ENCODE data around the gene P2RY12. TPM values are rescaled to one million over a fixed set of nuclear protein-coding genes. Genes with fewer than 3 reads are reported as not detected.
"Not testable (repeated sequence)": the region's sequence is repeated elsewhere in the genome, so short reads cannot be mapped to it uniquely, and the experiment has no call there.

Gene P2RY12
- total and polyA plus RNA-seq, 12 donors, result 0.33 to 3.1 (median 0.76) TPM; not detected in 1

DNA sequence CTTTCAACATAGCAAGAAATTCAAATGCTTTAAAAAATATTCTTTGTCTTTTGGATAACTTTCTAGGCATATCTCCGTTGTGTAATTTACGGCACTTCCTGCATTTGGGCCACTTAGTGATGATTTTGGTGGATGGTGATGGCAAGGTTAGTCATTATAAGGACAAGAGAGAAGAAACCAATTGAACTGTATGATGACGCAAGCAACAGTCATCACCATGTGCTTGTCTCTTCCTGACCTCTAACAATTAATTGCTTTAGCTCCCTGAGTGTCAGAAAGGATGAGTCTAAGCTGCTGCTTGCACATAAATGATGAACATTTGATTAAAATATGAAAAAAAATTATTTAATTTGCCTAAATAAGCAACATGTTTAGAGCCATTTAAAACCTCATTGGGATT, 11.3 kb upstream of the P2RY12 start:
- Histone ChIP-seq H3K4me3 (no peak overlapping the region), H3K27me3 (no peaks in the 10 kb centered on the region), H3K4me1 (peaks cover 0 to 6% (median 0%) of the 10 kb centered on the region in 9 donors), H3K27ac (no peak overlapping the region), H3K9me3 (no peaks in the 10 kb centered on the region), H3K36me3 (no peaks in the 10 kb centered on the region)
- intact Hi-C loops (cut with DNase I), result no loop called here
- TF ChIP-seq, protein P1, sequence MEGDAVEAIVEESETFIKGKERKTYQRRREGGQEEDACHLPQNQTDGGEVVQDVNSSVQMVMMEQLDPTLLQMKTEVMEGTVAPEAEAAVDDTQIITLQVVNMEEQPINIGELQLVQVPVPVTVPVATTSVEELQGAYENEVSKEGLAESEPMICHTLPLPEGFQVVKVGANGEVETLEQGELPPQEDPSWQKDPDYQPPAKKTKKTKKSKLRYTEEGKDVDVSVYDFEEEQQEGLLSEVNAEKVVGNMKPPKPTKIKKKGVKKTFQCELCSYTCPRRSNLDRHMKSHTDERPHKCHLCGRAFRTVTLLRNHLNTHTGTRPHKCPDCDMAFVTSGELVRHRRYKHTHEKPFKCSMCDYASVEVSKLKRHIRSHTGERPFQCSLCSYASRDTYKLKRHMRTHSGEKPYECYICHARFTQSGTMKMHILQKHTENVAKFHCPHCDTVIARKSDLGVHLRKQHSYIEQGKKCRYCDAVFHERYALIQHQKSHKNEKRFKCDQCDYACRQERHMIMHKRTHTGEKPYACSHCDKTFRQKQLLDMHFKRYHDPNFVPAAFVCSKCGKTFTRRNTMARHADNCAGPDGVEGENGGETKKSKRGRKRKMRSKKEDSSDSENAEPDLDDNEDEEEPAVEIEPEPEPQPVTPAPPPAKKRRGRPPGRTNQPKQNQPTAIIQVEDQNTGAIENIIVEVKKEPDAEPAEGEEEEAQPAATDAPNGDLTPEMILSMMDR (IDR thresholded peaks at IDR 0.05), result no peak
- DNase-seq (no peak), ATAC-seq (no peak)
- WGBS, 2 donors, result 93 to 97% methylated on average over 3 of the region's 3 CpGs

DNA sequence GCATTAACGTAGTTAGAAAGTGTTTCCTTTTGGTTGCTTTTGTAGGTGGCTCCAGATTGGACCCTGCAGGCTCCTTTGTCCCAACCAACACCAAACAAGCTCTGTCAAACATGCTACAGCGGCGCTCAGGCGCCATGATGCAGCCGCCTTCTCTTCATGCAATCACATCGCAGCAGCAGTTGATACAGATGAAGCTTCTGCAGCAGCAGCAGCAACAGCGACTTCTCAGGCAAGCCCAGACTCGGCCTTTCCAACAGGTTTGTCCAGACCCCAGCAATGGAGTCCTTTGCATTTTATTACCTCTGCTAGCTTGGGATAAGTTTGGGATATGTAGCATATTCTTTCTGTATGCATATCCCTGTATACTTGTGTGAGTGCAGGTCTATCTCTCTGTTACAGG, 10.1 kb upstream of the P2RY12 start:
- H3K9me3 ChIP-seq, result no peaks in the 10 kb centered on the region
- H3K27ac ChIP-seq, result no peak overlapping the region
- H3K4me1 ChIP-seq, result peaks cover 0 to 6% (median 0%) of the 10 kb centered on the region in 9 donors
- H3K36me3 ChIP-seq, result no peaks in the 10 kb centered on the region
- ATAC-seq, result no peak
- intact Hi-C loops (cut with DNase I), result no loop called here
- no peak for DNase-seq
- TF ChIP-seq, protein P1 (IDR thresholded peaks at IDR 0.05), result no peak
- no peak overlapping the region for H3K4me3 ChIP-seq
- H3K27me3 ChIP-seq, result no peaks in the 10 kb centered on the region
- 84 to 86% methylated on average over 8 of the region's 8 CpGs for WGBS, 2 donors

DNA sequence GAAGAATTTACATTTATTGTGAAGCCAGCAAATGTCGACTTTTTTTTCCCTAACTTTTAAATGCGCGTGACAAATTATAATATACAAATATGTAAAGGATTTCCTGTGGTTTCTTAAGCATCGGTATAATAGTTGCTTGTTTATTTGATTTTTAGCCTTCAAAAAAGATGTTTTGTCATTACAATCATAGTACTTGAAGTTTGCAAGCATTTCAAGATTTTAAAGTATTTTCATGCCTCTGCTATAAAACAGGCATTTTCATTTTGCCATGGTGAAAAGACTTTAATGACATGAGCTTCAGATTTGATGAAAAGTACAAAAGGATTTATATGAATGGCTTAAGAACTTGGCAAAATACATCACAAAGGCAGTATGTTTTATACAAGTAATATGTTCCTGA, 9.4 kb upstream of the P2RY12 start:
- TF ChIP-seq, protein P1 (IDR thresholded peaks at IDR 0.05), result no peak
- Histone ChIP-seq H3K27ac (no peak overlapping the region), H3K4me1 (peaks cover 0 to 3% (median 0%) of the 10 kb centered on the region in 9 donors), H3K36me3 (no peaks in the 10 kb centered on the region), H3K4me3 (no peak overlapping the region), H3K27me3 (no peaks in the 10 kb centered on the region), H3K9me3 (no peaks in the 10 kb centered on the region)
- intact Hi-C loops (cut with DNase I), result no loop called here
- ATAC-seq (no peak), DNase-seq (no peak)
- 58 to 60% methylated on average over 4 of the region's 4 CpGs for WGBS, 2 donors

DNA sequence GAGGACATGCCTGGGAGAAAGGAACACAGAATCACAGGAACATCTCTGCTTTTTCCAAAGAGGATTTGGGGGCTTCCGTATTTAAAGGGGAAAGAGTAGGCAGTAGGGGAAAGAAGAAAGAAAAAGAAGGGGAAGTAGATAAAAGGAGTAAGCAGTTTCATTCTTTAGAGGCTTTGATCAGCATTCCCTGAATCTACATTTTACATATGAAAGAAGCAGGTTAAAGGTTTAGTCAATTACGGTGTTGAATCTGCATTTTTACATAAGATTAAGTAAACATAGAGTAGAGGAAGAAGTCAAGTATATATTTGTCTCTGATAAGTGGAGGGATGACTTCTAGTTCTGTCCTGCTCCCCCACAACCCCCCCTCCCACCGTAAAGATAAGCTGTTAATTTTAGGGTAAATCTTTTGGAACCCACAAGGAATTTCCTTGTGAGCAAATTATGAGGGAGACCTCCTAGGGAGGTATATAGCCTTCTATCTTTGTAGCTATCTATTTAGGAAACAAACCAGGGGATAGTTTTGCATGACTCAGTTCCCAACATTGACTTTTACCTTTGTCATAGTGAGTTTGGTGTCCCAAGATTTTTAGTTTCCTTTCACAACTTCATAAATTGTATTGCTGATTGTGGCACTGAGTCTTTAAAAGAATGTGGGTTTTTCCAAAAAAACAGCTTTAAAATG, 8.7 kb upstream of the P2RY12 start:
- Histone ChIP-seq H3K36me3 (no peaks in the 10 kb centered on the region), H3K4me1 (peaks cover 0 to 6% (median 0%) of the 10 kb centered on the region in 9 donors), H3K4me3 (no peak overlapping the region), H3K27ac (no peak overlapping the region), H3K27me3 (no peaks in the 10 kb centered on the region), H3K9me3 (no peaks in the 10 kb centered on the region)
- 50 to 54% methylated on average over 3 of the region's 3 CpGs for WGBS, 2 donors
- DNase-seq, result no peak
- TF ChIP-seq, protein P1 (IDR thresholded peaks at IDR 0.05), result no peak
- ATAC-seq, result no peak
- intact Hi-C loops (cut with DNase I), result no loop called here

DNA sequence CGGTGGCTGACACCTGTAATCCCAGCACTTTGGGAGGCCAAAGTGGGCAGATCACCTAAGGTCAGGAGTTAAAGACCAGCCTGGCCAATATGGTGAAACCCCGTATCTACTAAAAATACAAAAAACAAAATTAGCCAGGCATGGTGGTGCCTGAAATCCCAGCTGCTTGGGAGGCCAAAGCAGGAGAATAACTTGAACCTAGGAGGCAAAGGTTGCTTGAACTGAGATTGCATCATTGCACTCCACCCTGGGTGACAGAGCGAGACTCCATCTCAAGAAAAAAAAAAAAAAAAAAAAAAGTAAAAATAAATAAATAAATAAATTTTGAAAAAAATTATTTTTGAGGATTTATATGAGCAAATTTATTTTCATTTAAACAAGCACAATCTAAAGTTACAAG, 7.6 kb upstream of the P2RY12 start:
- ATAC-seq; DNase-seq; H3K36me3 ChIP-seq; H3K27me3 ChIP-seq; H3K4me3 ChIP-seq; H3K27ac ChIP-seq; intact Hi-C loops (cut with DNase I); H3K9me3 ChIP-seq: not testable (repeated sequence)
- peaks cover 0 to 15% (median 0%) of the 10 kb centered on the region in 9 donors for H3K4me1 ChIP-seq
- WGBS, 2 donors, result 93 to 99% methylated on average over 3 of the region's 3 CpGs

All from heart right ventricle (tissue), 16 donors.